Bronchial epithelial cell (primary cell): ENCODE data around the gene BPGM. TPM values are rescaled to one million over a fixed set of nuclear protein-coding genes. Genes with fewer than 3 reads are reported as not detected.

Experiments used
- DNase-seq: peaks from one replicate; pipeline ENCODE4 v3.0.0-alpha.2; 2010; ENCODE audit warnings: low read depth
- FAIRE-seq: peaks from 2 replicates; lab custom pipeline; 2011; peaks lifted over from hg19 to GRCh38; lab: Jason Lieb, UNC
- H3K27me3 ChIP-seq: 2 replicates; pipeline ENCODE4 v1.5.1; 2011; ENCODE audit warnings: low read length; ENCODE audit not compliant: control insufficient read depth, insufficient read depth
- H3K36me3 ChIP-seq: 2 replicates; pipeline ENCODE4 v1.5.1; 2011; ENCODE audit warnings: low read length; ENCODE audit not compliant: control insufficient read depth, insufficient read depth
- H3K4me3 ChIP-seq: 2 replicates; pipeline ENCODE4 v1.5.1; 2011; ENCODE audit warnings: mild to moderate bottlenecking, low read depth, low read length, control low read depth
- CTCF ChIP-seq: IDR thresholded peaks from 2 replicates; pipeline ENCODE4 v1.5.1; 2011; ENCODE audit warnings: mild to moderate bottlenecking, moderate library complexity, low read length, control low read depth, inconsistent platforms; ENCODE audit not compliant: insufficient read depth, severe bottlenecking
- total RNA-seq: library from RNA; depleted of rRNA; stranded (reverse); fragments of >200 nt; gene quantifications from 2 replicates; pipeline ENCODE4 v1.2.1, GENCODE V29; 2014

BPGM gene
- total RNA-seq, 1 donor from 2014 or later: 16.6 TPM

DNA sequence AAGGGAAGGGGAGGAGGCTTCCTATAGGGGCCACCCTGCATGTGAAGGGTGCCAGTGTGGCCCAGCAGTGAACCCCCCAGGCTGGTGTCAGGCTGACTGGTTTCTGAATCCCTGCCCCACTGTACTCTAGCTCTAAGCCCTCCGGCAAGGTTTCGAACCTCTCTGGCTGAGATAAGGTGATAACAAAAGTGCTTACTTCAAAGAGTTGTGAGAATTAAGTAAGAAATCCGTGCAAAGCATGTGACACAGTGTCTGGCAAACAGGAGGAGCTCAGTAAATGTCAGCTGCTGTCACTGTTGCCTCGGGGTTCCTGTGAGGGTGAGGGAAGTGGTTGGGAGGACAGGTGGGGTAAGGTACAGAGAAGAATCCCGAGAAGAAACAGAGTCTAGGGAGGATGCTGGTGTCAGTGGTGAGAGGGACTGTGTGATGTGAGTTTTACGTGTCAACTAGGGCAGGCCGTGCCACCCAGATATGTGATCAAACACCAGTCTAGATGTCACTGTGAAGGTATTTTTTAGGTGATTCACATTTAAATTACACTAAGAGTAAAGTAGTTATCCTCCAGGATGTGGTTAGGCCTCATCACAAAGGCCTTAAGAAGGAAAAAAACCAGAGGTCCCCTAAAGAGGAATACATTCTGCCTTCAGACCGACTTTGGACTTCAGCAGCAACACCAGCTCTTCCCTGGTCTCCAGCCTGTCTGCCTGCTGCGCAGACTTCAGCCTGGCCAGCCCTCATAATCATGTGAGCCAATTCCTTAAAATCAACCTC lies 64.4 kb downstream of the BPGM start:
- no peak for FAIRE-seq
- no peaks in the 10 kb centered on the region for H3K27me3 ChIP-seq
- peak; percentile 33 for DNase-seq
- no peaks in the 10 kb centered on the region for H3K36me3 ChIP-seq
- no peak overlapping the region for H3K4me3 ChIP-seq
- TF ChIP-seq CTCF: no peak

- no peak overlapping the region for H3K4me3 ChIP-seq
- no peaks in the 10 kb centered on the region for H3K27me3 ChIP-seq
- DNase-seq (no peak), FAIRE-seq (no peak)
- H3K36me3 ChIP-seq: no peaks in the 10 kb centered on the region
- no peak for TF ChIP-seq CTCF
These were observed 65.5 kb downstream of the BPGM start for GRCh38 chr7:134712196-134712595.

DNA sequence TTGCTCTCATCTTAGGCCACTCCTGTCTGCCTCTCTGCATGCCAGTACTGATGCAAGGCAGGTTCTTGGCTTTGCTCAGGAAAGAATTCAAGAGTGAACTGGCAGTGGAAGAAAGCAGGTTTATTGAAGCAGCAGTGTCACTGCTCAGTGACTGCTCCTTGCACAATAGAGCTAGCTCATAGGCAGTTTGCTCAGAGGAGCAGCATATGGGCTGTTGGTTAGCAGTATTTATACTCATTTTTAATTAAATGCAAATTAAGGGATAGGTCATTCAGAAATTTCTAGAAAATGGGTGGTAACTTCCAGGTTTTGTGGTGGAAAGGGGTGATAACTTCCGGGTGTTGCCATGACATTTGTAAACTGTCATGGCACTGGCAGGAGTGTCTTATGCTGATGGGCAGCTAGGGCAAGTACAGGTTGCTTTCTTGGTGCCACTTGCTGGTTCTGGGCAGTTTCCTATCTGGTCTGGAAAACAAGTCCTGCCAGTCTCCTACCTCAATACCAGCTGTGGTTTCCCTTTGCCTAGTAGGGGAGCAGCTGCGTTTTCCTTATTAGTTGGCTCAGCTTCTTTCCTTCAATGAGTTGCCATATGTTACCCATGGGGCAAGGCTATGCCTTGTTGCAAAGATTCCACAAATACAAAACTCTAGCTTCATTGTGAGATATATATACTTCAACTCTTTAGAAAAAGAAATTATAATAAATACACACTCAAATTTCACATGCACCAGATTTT lies 68.0 kb downstream of the BPGM start:
- Histone ChIP-seq H3K27me3 (no peaks in the 10 kb centered on the region), H3K4me3 (no peak overlapping the region), H3K36me3 (no peaks in the 10 kb centered on the region)
- no peak for TF ChIP-seq CTCF
- FAIRE-seq (no peak), DNase-seq (no peak)

- Histone ChIP-seq H3K36me3 (no peaks in the 10 kb centered on the region), H3K4me3 (no peak overlapping the region), H3K27me3 (no peaks in the 10 kb centered on the region)
- DNase-seq: no peak
- FAIRE-seq: no peak
- no peak for TF ChIP-seq CTCF
These were observed 71.7 kb downstream of the BPGM start for GRCh38 chr7:134718211-134718875.

DNA sequence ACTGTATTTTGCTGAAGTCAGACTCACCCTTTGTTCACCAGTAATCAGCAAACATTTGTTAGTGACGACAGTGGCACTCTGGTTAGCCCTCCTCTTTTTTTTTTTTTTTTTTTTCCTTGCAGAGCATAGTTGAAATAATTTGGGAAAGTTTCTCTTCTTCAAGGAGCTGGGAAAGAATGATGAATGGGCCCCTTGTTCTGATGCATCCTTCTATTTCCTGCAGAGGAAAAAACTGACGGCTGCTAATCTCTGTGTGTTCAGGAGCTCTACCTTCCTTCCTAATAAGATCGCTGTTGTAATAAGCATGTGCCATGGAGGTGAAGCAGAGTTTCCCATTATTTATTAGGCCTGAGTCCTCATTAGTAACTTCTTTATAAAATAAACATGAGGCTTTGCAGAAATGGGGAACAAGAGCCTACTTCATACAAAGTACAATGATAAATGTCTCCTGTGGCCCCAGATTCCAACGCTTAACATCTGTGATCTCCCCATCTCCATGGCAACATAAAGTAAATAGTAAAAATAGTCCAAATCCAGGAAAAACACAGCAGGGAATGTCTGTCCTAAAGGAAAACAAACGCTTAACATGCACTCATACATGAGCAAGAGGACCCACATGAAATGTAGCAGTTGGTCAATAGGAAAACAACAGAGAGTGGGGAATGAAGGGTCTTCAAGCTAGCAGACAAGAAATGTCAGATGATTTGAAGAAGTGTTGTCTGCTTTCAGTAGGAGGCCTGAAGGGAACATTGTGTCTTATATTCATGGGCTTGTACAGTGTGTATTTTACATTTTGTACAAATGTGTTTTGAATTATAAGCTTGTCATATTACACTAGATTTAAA lies 73.7 kb downstream of the BPGM start:
- no peak for TF ChIP-seq CTCF
- FAIRE-seq: no peak

More for the DNA sequence above, 73.7 kb downstream of the BPGM start:
- no peak overlapping the region for H3K4me3 ChIP-seq
- H3K36me3 ChIP-seq: no peaks in the 10 kb centered on the region
- DNase-seq: no peak
- H3K27me3 ChIP-seq: no peaks in the 10 kb centered on the region
